RKO (cell line): ENCODE results near the gene TRMU.

ENCODE experiments used
- DNase-seq: peaks from one replicate; pipeline ENCODE4 v3.0.0-alpha.2; 2016; ENCODE audit warnings: low spot score

TRMU gene

DNA sequence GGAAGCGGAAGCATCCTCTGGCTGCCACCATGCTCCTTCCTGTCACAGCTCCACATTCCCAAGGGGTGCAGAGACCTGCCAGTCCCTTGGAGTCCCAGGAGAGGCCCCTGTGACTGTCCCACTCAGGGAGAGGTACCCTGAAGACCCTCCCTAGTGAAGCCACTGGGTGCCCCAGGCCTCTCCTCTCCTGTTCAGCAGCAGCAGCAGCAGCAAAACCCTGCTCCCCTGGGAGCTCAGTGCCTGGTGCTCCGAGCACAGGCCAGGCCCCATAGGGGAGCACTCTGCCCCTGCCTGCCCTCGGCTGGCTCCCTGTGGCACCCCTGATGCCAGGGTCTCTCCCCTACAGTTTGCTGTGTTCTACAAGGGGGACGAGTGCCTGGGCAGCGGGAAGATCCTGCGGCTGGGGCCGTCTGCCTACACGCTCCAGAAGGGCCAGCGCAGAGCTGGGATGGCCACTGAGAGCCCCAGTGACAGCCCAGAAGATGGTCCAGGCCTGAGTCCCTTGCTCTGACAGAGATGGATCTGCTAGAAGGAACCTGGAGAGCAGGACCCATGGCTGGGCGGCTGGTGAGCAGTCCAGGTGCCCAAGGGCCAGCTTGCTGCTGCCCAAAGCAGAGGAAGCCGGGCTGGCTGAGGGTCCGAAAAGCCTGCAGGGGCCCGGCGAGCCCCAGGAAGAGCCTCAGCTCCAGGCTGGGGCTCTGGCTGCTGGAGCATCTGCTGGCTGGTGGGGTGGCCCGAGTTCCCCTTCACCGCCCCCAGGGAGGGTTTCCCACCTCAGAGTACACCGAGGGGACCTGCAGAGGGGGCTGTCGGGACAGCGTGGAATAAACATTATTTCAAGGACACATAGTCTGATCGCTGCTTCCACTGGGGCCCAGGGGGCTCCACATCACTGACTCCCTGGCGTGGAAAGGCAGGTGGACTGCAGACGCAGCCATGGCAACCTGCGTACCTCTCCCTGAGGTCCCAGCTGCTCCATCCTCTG is 21.3 kb downstream of the TRMU start:
- DNase-seq: no peak

DNA sequence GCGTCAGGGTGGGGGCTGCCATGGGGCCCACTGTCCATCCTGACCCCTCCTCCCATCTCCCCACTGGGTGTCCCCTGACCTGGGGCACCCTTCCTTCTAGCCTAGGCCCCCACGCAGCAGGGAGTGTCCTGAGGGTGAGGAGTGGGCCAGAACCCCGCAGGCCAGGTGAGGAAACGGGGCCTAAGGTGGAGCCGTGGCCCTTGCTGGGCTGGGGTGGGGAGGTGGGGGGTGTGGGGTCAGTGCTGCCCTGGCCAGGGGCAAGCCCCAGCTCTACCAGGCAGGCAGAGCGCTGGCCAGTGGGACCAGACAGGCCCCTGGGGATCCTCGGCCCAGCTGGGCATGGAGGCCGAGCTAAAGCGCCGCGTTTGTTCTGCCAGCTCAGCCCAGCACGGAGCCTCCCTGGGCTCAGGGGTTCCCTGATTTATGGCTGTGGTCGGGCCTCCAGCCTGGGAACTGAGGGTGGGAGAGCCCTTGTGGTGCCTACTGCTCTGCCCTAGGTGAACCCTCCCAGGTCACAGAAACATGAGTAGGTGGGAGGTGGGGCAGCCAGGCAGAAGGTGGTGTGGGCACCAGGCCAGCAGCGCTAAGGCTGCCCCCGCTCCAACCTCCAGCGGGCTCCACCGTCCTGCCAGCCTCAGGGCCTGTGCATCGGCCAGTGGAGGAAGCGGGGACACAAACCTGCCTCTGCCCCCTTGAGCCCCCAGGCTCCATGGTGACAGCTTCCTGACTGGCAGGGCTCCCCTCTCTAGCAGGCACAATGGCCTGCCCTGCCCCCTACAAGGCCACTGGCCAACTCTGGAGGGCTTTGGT is 22.4 kb downstream of the TRMU start:
- DNase-seq: no peak

DNA sequence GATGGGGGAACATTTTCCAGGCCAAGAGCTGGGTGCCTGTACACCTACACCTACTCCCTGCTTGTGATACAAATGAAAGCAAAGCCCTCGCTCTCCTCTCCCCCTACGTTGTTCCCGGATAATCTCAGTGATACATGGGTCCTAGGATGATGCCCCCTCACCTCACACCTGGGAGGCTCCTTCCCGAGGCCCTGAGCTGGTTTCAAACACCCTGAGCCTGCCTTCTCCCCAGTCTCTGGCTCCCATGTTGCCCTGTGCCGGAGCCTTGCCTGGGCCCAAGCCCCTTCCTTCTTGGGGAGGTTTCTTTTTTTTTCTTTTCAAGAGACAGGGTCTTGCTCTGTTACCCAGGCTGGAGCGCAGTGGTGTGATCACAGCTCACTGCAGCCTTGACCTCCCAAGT is 23.3 kb downstream of the TRMU start:
- DNase-seq: no peak

DNA sequence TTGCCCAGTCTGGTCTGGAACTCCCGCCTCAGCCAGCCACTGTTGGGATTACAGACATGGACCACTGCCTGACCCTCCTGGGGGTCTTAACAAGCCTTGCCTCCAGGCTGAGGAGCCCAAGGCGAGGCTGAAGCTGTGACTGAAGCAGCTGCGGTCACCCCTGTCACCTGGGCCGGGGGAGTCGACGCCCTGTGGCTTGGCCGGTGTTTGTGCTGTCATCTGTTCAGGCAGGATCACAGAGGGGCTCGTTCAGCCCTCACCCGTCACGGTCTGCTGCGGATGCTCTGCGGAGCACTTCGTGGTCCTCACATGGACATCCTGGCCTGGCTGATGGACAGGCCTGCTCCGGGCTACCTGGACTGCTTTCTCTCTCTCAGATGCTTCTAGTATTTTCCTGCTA is 23.8 kb downstream of the TRMU start:
- DNase-seq: no peak

DNA sequence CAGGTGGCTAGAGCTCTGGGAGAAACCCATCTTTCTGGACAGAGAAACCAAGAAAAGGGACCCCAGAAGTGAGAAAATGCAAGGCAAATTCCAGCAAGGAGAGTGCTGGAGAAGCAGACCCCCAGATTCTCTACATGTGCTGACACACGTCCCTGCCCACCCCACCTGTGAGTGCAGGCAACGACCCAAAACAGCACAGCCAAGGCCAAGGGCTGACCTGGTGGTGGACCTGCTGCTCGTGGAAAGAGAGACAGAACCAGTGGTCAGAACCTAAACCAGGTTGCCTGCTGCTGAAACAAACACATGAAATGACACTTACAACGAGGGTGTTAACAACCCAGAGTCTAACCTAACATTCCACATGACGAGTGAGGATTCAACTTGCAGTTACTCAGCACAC is 24.6 kb downstream of the TRMU start:
- DNase-seq: no peak

DNA sequence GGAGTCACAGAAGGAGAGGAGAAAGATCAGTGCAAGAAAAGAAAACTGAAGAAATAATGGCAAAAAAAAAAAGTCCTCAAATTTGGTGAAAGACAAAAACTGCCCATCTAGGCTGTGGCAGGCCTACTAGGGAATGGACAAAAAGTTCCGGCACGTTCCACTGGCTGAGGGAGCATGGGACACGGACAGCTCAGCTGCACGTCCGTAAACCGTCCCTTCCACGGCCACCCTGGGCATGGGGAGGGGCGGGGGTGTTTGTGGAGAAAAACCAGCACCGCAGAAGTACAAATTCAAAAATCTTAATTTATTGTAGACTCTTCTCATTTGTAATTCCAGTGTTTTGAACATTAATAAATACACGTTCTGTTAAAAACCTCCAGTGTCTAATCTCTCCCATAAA is 25.4 kb downstream of the TRMU start:
- no peak for DNase-seq

DNA sequence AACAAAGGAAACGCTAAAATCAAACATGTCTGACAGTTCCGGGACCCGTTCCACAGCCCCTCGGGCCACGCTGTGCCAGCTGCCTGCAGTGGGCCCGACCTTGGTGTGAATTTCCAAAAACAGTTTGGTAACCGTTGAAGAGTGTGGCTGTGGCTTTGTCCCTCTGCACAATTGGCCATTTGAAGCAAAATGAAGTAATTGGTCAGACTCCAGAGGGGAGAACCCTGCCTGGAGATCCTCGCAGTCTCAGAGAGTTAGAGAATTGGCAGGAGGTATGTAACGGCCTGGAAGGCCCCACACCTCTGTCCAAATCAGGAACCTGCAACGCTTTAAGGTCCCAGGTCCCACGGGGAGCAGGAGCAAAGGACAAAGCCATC is 26.3 kb downstream of the TRMU start:
- DNase-seq: no peak

DNA sequence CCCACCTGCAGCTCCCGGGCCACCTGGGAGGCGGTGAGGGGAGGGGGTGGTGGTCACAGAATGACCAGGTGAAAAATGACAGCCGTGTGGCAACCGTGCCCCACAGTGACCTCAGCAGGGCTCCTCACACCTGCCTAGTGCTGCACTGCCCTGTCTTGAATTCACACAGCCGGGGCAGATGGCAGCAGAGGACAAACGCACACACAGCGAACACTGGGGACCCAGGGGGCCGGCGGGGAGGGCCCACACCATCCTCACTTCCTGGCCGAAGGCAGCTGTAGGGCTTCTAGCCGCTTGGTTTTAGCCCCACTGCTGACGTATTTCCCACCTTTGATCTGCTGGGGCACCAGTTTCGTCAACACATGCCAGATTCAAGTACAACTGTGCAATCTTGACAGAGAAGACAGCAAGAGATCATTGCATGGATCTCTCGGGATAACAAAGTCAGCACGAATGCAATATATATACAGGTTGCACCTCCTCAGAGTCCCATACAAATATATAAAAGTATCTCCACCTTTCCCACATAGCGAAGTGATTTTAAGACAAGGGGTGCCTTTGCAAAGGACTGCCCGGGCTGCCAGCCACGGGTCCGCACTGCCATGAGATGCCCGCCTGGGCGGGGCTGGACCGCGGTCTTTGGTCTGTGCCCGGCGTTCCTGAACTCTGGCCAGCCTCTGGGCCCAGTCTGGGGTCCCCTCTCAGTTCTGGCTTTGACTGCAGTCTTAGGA is 26.9 kb downstream of the TRMU start:
- no peak for DNase-seq

DNA sequence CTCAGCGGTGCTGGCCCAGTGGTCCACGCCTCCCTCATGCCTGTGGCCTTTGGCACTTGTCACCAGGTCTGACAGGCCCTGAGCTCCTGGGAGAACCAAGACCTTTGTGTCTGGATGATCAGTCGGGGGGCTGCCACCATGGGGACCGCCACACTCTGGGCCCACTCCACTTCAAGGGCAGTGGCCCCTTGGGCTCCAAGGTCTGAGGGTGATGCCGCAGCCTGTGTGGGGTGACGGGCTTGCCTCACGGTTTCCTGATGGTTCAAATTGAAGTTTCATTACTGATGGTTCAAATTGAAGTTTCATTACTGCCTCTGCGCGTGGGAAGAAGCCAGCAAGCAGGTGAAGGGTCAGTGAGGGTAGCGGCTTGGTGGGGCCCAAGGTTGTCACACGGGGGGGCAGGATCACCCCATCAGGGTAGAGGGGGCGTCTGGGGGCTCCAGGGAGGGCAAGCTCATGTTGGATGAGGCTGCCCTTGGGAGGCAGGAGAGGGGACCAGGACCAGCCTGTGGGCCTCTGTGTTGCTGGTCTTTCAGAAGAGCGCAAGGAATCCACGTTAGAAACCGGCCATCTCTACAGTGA is 27.5 kb downstream of the TRMU start:
- no peak for DNase-seq

DNA sequence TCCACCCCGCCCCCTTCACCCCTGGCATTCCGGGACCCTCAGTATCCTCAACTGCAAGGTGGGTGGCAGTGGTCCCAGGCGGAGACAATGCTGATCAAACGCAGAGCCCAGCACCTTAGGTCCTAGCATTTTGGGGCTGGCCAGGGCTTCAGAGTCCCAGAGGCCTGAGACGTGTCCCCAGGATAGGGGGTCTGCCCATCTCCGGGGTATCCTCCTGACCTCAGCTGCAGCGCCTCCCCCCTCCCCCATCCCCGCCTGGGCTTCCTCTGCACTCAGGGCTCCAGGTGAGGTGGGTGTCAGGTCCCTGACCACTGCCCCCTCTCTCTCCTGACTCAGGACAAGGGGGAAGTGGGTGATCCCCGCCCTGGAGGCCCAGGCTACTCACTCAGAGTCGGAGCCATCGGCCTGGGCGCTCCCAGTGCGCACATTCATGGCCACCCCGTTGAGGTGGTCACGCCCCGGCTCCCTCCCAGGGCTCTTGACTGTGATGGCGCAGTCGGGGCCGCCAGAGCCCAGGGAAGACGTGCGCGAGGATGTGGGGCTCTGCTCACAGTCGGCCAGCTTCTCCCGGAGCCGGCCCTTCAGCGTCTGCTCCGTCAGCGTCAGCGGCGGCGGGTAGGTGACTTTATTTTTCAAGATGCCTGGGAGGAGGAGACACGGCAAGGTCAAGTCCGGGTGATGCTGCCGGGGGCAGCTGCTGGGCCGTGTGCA is 28.3 kb downstream of the TRMU start:
- no peak for DNase-seq

DNA sequence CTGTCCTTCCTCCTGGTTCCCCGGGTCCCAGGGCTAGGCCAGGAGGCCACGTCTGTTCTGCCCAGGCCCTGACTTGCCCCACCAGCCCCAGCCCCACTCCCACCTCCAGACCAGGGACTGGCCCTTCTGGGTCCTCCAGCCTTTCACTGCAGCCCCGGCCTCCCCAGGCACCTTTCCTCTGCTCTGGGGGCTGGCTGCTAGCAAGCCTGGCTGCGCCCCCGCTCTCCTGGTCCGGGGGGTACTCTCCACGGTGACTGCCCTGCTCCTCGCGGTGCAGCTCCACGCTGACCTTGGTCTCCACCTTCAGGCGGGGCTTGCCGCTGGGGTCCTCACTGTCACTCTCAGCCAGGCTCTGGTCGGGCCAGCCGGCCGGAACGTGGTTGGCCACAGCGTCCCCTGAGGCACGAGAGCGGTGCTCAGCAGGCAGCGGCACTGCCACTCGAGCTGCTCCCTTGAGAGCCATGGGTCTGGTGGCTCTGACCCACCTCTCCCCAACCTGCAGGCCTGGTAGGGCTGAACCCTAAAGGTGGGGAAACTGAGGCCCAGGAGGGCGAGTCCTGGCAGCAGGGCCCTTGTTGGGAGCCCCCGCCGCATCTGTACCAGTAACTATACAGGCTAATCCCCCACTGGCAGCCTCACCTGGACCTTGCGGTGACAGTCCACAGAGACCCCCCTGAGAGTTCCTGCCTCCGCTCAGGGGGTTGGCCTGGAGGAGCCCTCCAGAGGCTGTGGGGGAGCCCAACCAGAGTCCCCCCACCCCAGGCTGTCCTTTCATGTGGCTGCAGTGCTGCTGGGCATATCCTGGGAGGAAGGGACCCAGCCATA is 29.0 kb downstream of the TRMU start:
- DNase-seq: no peak

DNA sequence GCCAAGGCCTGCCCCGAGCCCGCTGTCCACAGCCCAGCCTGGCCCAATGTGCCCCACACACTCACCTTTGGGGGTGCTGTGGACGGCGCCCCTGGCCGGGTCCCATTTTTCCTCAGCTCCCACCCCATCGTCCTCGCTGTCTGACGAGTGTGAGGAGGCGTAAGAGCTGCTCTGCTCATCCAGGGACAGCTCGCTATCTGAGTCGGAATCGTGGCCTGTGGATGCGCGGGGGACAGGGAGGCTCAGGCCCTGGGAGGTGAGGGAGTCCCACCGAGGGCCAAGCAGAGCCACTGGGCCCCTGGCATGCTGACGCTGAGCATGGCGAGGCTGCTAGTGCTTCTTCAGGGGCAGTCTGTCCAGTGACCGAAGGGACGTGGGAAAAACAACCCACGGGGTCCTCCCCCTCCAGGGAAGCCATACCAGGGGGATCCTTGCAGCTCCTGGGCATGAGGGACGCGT is 29.7 kb downstream of the TRMU start:
- no peak for DNase-seq

DNA sequence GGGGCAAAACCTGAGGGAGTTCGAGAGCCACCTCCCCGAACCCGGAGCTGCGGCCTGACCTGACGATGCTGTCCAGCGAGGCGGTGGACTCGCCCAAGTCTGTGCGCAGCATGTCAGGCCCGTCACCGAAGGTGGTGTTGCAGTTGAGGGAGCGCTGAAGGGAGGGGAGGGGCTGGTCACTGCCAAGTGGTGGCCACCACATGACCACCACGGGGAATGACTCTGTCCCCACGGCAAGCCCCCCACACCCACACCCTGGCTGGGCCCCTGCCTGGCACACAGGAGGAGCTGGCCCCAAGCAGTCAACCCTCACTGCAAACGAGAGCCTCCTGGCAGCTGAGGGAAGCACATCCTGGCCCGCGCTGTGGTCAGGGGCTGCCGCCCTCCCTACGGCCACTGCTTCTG is 30.8 kb downstream of the TRMU start:
- no peak for DNase-seq

DNA sequence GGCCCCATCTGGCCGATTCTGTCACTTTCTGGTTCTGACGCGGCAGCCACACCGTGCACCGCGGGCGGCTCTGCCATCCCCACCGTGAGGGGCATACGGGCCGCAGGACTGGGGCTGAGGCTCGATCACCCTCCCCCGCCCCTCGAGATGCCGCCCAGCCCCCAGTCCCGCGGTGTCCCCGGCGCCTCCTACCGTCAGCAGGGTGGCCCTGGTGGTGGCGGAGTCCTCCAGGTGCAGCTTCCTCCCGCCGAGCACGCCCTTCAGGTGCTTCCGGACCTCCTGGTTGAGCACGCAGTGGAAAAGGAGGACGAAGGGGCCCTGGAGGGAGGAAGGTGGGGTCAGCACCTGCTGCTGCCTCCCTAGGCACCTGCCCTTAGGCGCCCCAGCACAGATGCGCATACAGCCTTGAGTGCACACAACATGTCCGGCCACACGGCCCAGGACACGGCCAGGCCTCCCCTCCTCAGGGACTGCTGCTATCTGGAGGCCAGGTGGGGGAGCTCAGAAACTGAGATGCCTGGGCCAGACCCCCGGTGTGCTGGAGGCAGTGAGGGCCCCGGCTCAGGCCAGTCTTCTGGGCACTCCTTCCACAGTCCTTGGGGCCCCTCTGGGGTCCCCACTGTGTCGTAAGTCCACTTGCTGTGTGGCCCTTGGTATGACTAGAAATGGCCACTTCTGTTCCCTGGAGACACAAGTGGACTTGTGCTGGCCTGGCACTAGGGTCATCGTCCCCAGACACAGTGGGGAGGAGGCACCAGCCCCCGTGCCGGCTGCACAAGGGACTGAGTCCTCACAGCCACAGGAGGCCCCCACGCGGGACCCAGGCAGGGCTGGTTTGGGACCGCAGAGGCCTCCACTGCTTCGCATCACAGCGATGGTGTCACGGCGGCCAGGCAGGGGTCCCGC is 31.5 kb downstream of the TRMU start:
- no peak for DNase-seq

DNA sequence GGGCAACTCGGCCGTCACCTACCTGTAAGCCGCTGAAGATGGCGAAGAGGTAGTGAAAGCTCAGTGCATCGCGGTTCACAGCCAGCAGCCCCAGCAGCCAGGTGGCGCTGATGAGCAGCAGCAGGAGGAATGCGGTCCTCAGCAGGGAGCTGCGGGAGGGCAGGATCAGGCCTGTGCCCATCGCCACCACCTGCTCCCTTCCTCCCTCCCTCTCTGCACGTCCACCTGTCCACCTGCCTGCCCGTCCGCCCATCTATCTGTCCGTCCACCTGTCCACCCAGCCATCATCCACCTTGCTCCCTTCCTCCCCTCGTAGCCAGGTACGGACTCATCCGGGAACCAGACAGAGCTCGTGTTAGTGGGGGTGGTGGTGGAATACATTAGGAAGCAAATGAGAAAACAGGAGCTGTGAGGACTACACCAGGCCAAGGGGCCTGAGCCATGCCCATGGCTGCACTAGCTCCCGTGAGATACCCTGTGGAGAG is 32.2 kb downstream of the TRMU start:
- peak; percentile 36 for DNase-seq

DNA sequence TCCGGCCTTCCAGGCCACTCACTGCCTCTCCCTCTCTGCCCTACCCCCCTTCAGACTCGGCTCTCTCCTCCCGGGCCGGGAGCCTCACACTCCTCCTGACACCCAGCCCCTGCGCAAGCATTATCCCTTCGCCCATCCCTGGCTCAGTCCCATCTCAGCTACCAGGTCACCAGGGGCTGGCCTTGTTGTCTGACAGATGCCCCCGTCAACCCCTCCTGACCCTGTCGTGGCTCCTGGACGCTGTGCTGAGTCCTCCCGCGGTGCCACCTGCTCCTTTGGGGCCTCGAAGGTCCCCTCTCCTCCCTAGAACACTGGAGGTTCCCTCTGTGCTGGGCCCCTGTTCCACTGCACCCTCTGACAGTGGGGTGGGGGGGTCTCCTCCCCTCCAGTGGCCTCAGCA is 32.9 kb downstream of the TRMU start:
- no peak for DNase-seq

DNA sequence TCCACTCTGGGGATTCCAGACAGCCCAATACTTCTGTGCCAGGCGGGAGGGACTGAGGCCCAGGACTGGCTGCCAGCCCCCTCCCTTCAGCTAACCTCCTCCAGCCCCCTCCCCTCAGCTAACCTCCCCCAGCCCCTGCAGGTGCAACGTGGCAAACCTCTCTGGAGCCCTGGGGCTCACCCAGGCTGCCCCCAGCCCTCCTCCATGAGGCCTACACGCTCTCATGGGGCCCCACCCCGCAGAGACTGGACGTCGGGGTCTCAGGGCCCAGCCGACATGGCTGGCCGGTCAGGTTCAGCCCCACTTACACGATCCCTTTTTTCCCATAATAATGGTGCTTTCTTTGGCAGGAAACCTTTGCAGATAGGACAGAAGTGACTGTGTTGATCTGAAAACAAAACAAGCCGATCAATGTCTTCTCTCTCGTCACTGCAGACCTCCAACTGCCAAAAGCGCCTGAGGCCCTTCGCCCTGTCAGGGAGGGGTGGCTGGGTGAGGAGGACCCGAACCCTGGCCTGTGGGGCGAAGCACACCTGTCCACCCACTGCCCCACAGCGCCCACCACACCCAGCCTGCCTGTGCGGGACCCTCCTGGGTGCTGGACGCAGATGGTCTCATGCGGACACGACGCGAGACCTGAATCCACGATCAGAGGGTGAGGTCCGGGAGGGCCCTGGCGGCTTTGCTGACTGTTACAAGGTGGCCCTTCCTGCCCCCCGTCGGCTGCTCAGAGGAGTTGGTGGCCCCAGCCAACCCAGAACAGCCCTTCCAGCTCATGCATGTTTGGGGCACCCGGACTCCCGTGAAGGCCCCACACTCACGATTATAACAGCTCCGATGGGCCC is 33.6 kb downstream of the TRMU start:
- no peak for DNase-seq
